H1 (cell line): ENCODE results near the gene ABCA5. TPM values are rescaled to one million over a fixed set of nuclear protein-coding genes. Genes with fewer than 3 reads are reported as not detected.

ENCODE experiments used
- BACH1 ChIP-seq: IDR thresholded peaks from 2 replicates; pipeline ENCODE4 v1.6.1; 2012; ENCODE audit warnings: low read length, improper control_type of control experiment
- FOSL1 ChIP-seq: IDR thresholded peaks from 2 replicates; pipeline ENCODE4 v1.6.1; 2011; ENCODE audit warnings: mild to moderate bottlenecking, low read depth, low read length, moderate library complexity; ENCODE audit not compliant: insufficient read depth
- MAFK ChIP-seq: IDR thresholded peaks from 2 replicates; pipeline ENCODE4 v1.6.1; 2012; ENCODE audit warnings: low read depth, mild to moderate bottlenecking, improper control_type of control experiment, low read length
- RFX5 ChIP-seq: IDR thresholded peaks from 2 replicates; pipeline ENCODE4 v1.6.1; 2011; ENCODE audit warnings: low read depth, low read length, improper control_type of control experiment, borderline replicate concordance
- SP1 ChIP-seq: IDR thresholded peaks from 2 replicates; pipeline ENCODE4 v1.6.1; 2011; ENCODE audit warnings: low read depth, low read length
- ZNF274 ChIP-seq: IDR thresholded peaks from 2 replicates; pipeline ENCODE4 v1.7.0; 2012; ENCODE audit warnings: low read length, borderline replicate concordance; ENCODE audit errors: extremely low read depth
- polyA plus RNA-seq, 7 experiments: library from polyadenylated mRNA; depleted of rRNA in 3 of 7; stranded (reverse) in 5 of 7; unstranded in 2 of 7; fragments of >200 nt in 5 of 7; fragments of 200-250 nt in 2 of 7; gene quantifications; 1 replicate in 5 of 7; 2 replicates in 1 of 7; 4 replicates in 1 of 7; pipeline versions ENCODE4 v1.2.1 to v1.2.3, GENCODE V29; 2011 to 2013; ENCODE audit warnings: missing spikeins in 2 of 7, mixed read lengths in 2 of 7
- total RNA-seq: library from RNA; stranded (reverse); fragmentation: NEBNext Ultra II Directional; extraction: Animal tissue kit (Norgen Biotek cat#: 25700); gene quantifications from 2 replicates; pipeline ENCODE4 v1.2.1, GENCODE V29; 2021

The ABCA5 gene
- total and polyA plus RNA-seq, 2 of the 8 experiments (the other 6 are each of a cell fraction or from before 2014, with no cell fraction given): 1.3 to 4.1 TPM

DNA sequence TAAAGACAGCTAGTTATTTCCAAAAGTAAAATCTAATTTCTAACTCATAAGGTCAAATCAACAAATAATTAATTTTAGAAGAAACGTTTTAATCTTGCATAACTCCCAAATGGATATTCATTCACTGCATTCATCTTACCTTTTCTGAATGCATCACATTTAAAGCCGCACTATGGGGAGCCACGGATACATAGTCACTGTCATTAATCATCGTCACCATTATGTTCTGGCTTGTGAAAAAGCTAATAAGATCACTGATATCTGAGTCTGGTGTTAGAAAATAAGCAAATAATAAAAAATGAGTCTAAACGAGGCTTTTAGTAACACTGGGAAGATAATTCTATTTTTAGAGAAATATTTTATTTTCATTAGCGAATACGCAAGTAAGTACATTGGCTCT lies 55.9 kb downstream of the ABCA5 start (continued):
- TF ChIP-seq FOSL1: no peak
- TF ChIP-seq SP1: no peak
- no peak for TF ChIP-seq BACH1
- no peak for TF ChIP-seq MAFK
- no peak for TF ChIP-seq ZNF274
- no peak for TF ChIP-seq RFX5
- TF ChIP-seq, all 59 proteins: peak for 0
